ENCODE results near the gene ERV3-1.
"Not testable (repeated sequence)": the region's sequence is repeated elsewhere in the genome, so short reads cannot be mapped to it uniquely, and the experiment has no call there.

The ERV3-1 gene, protein sequence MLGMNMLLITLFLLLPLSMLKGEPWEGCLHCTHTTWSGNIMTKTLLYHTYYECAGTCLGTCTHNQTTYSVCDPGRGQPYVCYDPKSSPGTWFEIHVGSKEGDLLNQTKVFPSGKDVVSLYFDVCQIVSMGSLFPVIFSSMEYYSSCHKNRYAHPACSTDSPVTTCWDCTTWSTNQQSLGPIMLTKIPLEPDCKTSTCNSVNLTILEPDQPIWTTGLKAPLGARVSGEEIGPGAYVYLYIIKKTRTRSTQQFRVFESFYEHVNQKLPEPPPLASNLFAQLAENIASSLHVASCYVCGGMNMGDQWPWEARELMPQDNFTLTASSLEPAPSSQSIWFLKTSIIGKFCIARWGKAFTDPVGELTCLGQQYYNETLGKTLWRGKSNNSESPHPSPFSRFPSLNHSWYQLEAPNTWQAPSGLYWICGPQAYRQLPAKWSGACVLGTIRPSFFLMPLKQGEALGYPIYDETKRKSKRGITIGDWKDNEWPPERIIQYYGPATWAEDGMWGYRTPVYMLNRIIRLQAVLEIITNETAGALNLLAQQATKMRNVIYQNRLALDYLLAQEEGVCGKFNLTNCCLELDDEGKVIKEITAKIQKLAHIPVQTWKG

GRCh38 chr7:65006094-65006992 is at the start of gene ERV3-1:
Gene ERV3-1, minus strand, starts transcription at chr7:65006687. Its CDS starts 13,661 bp downstream, at chr7:64993026.
- peak; percentile 90 for DNase-seq

- not testable (repeated sequence) for DNase-seq
Measured at GRCh38 chr7:65055786-65056185, 49.3 kb upstream of the ERV3-1 start.

DNA sequence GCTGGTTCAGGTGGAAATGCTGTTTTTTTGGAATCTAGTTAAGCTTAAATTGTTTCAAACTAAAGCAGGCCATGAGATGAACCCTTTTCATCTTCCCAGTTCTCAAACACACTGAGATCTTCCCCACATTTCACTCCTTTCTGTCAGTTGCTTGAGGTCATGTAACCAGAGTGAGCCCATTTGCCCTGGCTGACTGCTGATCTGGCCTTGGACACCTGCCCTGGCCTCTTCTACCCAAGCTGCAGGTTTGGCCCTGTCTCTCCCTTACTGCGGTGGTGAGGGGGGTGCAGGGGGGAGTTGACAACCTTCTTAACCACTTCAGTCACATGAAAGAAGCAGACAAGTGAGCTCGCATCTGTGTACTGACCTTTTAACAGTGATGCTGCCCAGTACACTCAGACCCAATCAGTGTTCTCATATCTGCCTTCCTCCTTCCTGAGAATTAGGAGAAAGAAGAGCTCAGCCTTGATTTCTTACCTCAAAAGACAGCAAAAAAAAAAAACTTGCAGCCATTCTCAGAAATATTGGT is 48.0 kb upstream of the ERV3-1 start:
- DNase-seq = not testable (repeated sequence)

- not testable (repeated sequence) for DNase-seq
Measured at GRCh38 chr7:65051654-65052053, 45.2 kb upstream of the ERV3-1 start.

DNA sequence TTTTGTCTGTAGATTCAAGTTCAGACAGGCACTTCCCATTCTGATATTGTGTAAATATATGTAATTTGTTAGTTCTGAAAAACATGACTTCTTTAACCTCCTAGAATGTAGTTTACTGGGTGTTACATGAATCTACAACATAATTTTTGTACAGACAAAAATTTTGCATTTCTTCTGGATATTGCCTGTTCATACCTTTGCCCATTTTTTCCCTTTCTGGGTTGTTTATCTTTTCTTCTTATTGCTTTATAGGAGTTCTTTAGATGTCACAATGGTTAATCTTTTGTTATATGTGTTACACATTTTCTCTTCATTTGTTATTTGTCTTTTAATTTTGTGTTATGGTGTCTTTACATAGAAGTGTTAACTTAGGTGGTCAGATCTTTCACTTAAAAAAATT is 44.7 kb upstream of the ERV3-1 start:
- DNase-seq = not testable (repeated sequence)

GRCh38 chr7:65046329-65046728 is 39.8 kb upstream of the ERV3-1 start:
- not testable (repeated sequence) for DNase-seq

GRCh38 chr7:65045589-65045988 is 39.1 kb upstream of the ERV3-1 start:
- not testable (repeated sequence) for DNase-seq

DNA sequence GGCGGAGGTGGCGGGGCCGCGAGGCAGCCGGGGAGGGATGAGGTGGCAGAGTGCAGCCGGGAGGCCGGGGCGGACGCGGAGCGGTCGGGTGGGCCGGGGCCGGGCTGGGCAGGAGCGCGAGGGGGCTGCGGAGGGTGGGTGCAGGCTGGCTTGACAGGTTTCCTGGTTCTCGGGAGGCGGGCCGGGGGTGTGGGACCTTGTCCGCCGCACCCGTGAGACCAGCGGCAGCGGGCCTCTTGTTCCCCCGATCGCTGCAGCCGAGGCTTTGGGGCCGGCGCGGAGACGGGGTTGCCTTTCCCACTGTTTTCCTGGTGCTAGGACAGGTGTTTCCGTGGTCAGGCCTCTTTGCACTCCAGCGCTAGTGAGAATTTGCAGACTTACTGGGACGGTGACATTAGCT is 32.3 kb upstream of the ERV3-1 start:
- peak; percentile 10 for DNase-seq

GRCh38 chr7:65037740-65038688 is 31.5 kb upstream of the ERV3-1 start:
- DNase-seq = peak; percentile 91

- DNase-seq = not testable (repeated sequence)
Measured at GRCh38 chr7:65036526-65036925, 30.0 kb upstream of the ERV3-1 start.

- not testable (repeated sequence) for DNase-seq
Measured at GRCh38 chr7:65035469-65035868, 29.0 kb upstream of the ERV3-1 start.

GRCh38 chr7:65034120-65034782 is 27.8 kb upstream of the ERV3-1 start:
- DNase-seq = not testable (repeated sequence)

DNA sequence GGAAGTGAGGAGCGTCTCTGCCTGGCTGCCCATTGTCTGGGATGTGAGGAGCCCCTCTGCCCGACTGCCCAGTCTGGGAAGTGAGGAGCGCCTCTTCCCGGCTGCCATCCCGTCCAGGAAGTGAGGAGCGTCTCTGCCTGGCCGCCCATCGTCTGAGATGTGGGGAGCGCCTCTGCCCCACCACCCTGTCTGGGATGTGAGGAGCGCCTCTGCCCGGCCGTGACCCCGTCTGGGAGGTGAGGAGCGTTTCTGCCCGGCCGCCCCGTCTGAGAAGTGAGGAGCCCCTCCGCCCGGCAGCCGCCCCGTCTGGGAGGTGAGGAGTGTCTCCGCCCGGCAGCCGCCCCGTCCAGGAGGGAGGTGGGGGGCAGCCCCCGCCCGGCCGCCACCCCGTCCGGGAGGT is 26.9 kb upstream of the ERV3-1 start:
- DNase-seq = not testable (repeated sequence)

DNA sequence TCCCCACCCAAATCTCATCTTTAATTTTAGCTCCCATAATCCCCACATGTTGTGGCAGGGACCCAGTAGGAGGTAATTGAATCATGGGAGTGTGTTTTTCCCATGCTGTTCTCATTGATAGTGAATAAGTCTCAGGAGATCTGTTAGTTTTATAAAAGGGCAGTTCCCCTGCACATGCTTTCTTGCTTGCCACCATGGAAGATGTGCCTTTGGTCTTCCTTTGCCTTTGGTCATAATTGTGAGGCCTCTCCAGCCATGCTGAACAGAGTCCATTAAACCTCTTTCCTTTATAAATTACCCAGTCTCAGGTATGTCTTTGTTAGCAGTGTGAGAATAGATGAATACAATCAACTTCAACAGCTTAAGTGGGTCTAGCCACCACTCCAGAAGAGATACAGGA is 18.5 kb upstream of the ERV3-1 start:
- DNase-seq = not testable (repeated sequence)

DNA sequence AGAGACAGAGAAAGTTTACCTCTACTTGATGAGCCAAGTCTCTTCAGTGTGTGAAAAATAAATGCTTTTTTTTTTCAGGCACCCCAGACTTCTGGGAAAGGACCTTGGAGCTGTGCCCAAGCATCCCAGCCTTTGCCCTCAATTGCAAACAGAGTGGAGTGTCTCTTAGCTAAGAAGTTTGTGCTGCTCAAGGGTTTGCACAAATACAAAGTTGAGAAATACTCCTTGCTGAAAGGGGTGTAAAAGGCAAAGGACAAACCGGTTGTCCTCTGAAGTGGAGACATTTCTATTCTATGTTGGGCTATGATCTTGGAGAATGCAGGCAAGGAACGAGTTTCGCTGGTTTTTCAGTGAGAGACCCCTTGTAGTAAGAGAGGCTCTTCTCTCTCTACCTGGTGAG is 14.5 kb upstream of the ERV3-1 start:
- DNase-seq = not testable (repeated sequence)

DNA sequence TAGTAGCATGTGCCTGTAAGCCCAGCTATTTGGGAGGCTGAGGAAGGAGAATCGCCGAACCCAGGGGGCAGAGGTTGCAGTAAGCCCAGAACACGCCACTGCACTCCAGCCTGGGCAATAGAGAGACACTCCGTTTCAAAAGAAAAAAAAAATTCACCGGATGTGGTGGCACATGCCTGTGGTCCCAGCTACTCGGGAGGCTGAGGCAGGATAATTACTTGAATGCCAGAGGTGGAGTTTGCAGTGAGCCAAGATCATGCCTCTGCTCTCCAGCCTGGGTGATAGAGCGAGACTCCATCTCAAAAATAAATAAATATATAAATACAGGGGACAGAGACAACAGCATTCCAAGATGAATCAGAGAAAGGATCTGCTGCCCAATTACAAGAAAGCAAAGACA is 3.4 kb upstream of the ERV3-1 start:
- not testable (repeated sequence) for DNase-seq

DNA sequence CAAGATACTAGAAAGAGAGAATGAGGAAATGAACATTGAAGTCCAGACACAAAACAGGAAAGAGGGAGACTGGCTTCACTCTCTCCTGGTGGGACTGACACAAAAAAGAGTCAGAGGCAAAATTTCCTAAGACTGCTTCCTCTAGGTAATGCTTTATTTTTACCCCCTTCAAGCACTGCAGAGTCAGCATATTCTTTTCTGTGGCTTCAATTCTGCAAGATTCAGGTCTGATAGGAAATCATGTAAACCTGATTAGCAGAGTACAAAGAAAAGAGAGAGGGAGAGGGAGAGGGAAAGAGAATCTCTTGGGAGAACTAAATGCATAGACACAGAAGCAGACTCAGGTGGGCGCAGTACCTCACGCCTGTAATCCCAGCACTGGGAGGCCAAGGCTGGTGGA is 2.9 kb upstream of the ERV3-1 start:
- not testable (repeated sequence) for DNase-seq

- not testable (repeated sequence) for DNase-seq
Measured at GRCh38 chr7:65007036-65007435, 549 bp upstream of the ERV3-1 start.

GRCh38 chr7:65004575-65004974 is 1.9 kb downstream of the ERV3-1 start:
- DNase-seq = no peak

- no peak for DNase-seq
Measured at GRCh38 chr7:65002972-65003585, 3.4 kb downstream of the ERV3-1 start.
